A673 (cell line): ENCODE data around the gene NT5C2. TPM values are rescaled to one million over a fixed set of nuclear protein-coding genes. Genes with fewer than 3 reads are reported as not detected.
"Not testable (repeated sequence)": the region's sequence is repeated elsewhere in the genome, so short reads cannot be mapped to it uniquely, and the experiment has no call there.

Source experiments
- BruUV-seq: library from RNA; stranded (reverse); fragments of 400-500 nt; replicated peaks from 2 replicates; lab custom pipeline; 2021; lab: Mats Ljungman, UMichigan
- CTCF ChIA-PET: fragments of 300-600 bp; sonication (Branson Sonifier 250); formaldehyde crosslinking; loops from one replicate; lab custom pipeline; 2022; ENCODE audit warnings: antibody characterized with exemption; lab: Charles Lee
- POLR2A ChIA-PET: fragments of 300-600 bp; sonication (Branson Sonifier 250); formaldehyde crosslinking; loops from one replicate; lab custom pipeline; 2022; ENCODE audit warnings: antibody characterized with exemption; ENCODE audit not compliant: low non-redundant PET; lab: Charles Lee
- DNase-seq: peaks from one replicate; pipeline ENCODE4 v3.0.0-alpha.2; 2015; ENCODE audit warnings: low spot score
- H3K27ac ChIP-seq: fragments of 200-600 bp; sonication (generic); 2 replicates; pipeline ENCODE4 v1.5.1; 2016; ENCODE audit warnings: mixed run types, low read depth, mild to moderate bottlenecking, mixed read lengths, antibody characterized with exemption, low read length; ENCODE audit not compliant: poor library complexity, severe bottlenecking
- H3K27me3 ChIP-seq: fragments of 200-600 bp; sonication (generic); replicated peaks from 2 replicates; pipeline ENCODE4 v1.6.1; 2017; ENCODE audit warnings: mixed run types, low read depth, mild to moderate bottlenecking, mixed read lengths, antibody characterized with exemption, low read length; ENCODE audit not compliant: insufficient read depth, poor library complexity
- H3K36me3 ChIP-seq: fragments of 200-600 bp; sonication (generic); 2 replicates; pipeline ENCODE4 v1.6.1; 2016; ENCODE audit warnings: mixed run types, mild to moderate bottlenecking, mixed read lengths, antibody characterized with exemption, low read length; ENCODE audit not compliant: insufficient read depth, poor library complexity, severe bottlenecking
- H3K4me1 ChIP-seq: fragments of 200-600 bp; sonication (generic); 2 replicates; pipeline ENCODE4 v1.6.1; 2017; ENCODE audit warnings: mixed run types, mild to moderate bottlenecking, mixed read lengths, antibody characterized with exemption, low read length; ENCODE audit not compliant: insufficient read depth, poor library complexity, severe bottlenecking
- H3K4me3 ChIP-seq: fragments of 200-600 bp; sonication (generic); 2 replicates; pipeline ENCODE4 v1.5.1; 2016; ENCODE audit warnings: low read depth, mixed run types, mild to moderate bottlenecking, mixed read lengths, low read length; ENCODE audit not compliant: poor library complexity, severe bottlenecking
- H3K9me3 ChIP-seq: fragments of 200-600 bp; sonication (generic); 2 replicates; pipeline ENCODE4 v1.6.1; 2016; ENCODE audit warnings: mixed run types, low read depth, mild to moderate bottlenecking, mixed read lengths, antibody characterized with exemption, low read length; ENCODE audit not compliant: poor library complexity, severe bottlenecking
- EZH2 ChIP-seq: fragments of 200-600 bp; sonication (generic); IDR thresholded peaks from 2 replicates; pipeline ENCODE4 v1.6.1; 2017; ENCODE audit warnings: borderline replicate concordance, low read depth, mild to moderate bottlenecking, mixed read lengths, antibody characterized with exemption, low read length; ENCODE audit not compliant: poor library complexity, severe bottlenecking
- intact Hi-C: fragments of 100-400 bp; cut with micrococcal nuclease; formaldehyde crosslinking; loops from one replicate; pipeline ENCODE4 v1.10.0; 2022; ENCODE audit not compliant: unreplicated experiment
- total RNA-seq: library from RNA; stranded (reverse); gene quantifications from 2 replicates; pipeline ENCODE4 v1.2.3, GENCODE V29; 2021
- TF ChIP-seq, protein P1 (sequence below): fragments of 300-800, 200-600 bp; sonication (generic); conservative IDR thresholded peaks from 2 replicates; pipeline ENCODE4 v1.5.1; 2017; ENCODE audit warnings: low read depth, mild to moderate bottlenecking, antibody characterized with exemption, low read length, moderate library complexity, mixed read lengths

Gene NT5C2
- total RNA-seq, 1 experiment from 2014 or later: 61.8 TPM

- no peaks in the 10 kb centered on the region for H3K4me1 ChIP-seq
- H3K4me3 ChIP-seq: no peak overlapping the region
- CTCF ChIA-PET: no interaction called here
- intact Hi-C loops: no loop called here
- H3K36me3 ChIP-seq: no peaks in the 10 kb centered on the region
- no peak for DNase-seq
- H3K27me3 ChIP-seq: no peaks in the 10 kb centered on the region
- TF ChIP-seq, protein P1, sequence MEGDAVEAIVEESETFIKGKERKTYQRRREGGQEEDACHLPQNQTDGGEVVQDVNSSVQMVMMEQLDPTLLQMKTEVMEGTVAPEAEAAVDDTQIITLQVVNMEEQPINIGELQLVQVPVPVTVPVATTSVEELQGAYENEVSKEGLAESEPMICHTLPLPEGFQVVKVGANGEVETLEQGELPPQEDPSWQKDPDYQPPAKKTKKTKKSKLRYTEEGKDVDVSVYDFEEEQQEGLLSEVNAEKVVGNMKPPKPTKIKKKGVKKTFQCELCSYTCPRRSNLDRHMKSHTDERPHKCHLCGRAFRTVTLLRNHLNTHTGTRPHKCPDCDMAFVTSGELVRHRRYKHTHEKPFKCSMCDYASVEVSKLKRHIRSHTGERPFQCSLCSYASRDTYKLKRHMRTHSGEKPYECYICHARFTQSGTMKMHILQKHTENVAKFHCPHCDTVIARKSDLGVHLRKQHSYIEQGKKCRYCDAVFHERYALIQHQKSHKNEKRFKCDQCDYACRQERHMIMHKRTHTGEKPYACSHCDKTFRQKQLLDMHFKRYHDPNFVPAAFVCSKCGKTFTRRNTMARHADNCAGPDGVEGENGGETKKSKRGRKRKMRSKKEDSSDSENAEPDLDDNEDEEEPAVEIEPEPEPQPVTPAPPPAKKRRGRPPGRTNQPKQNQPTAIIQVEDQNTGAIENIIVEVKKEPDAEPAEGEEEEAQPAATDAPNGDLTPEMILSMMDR: no peak
- H3K9me3 ChIP-seq: no peaks in the 10 kb centered on the region
- BruUV-seq: no TSS peak
- no peak overlapping the region for H3K27ac ChIP-seq
- POLR2A ChIA-PET: no interaction called here
These were observed 31.1 kb upstream of the NT5C2 start for GRCh38 chr10:103224133-103224532.

DNA sequence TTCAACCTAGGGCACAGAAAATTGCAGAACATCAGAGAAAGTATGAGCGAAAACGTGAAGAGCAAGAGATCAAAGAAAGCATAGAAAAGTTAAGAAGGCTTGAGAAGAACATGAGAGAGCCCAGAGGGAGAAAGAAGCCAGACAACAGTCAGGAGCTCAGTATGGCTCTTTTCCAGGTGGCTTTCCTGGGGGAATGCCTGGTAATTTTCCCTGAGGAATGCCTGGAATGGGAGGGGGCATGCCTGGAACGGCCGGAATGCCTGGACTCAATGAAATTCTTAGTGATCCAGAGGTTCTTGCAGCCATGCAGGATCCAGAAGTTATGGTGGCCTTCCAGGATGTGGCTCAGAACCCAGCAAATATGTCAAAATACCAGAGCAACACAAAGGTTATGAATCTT is 23.3 kb upstream of the NT5C2 start:
- CTCF ChIA-PET, H3K27ac ChIP-seq, BruUV-seq, H3K36me3 ChIP-seq, H3K4me1 ChIP-seq, H3K9me3 ChIP-seq, DNase-seq, intact Hi-C loops, H3K4me3 ChIP-seq, H3K27me3 ChIP-seq, POLR2A ChIA-PET: not testable (repeated sequence)

DNA sequence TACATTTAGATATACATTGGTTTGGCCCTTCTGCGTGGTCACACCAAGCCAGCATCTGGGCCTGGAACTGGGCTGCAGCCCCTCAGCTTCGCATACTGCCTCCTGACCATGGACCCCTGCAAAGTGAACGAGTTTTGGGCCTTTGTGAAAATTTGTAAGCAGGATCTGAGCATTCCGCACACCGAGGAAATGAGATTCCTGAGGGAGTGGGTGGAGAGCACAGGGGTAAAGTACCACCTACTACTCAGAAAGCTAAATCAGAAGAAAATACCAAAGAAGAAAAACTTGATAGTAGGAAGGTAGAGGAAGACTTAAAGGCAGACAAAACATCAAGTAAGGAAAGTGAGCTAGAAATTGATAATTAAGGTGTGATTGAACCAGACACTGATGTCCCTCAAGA is 22.5 kb upstream of the NT5C2 start:
- ChIA-PET POLR2A (no interaction called here), CTCF (no interaction called here)
- no peak for DNase-seq
- Histone ChIP-seq H3K4me1 (no peaks in the 10 kb centered on the region), H3K27me3 (no peaks in the 10 kb centered on the region), H3K36me3 (no peaks in the 10 kb centered on the region), H3K9me3 (no peaks in the 10 kb centered on the region), H3K27ac (no peak overlapping the region), H3K4me3 (no peak overlapping the region)
- intact Hi-C loops: no loop called here
- BruUV-seq: no TSS peak
- TF ChIP-seq, protein P1: no peak
- no peak for TF ChIP-seq EZH2

- CTCF ChIA-PET, H3K4me3 ChIP-seq, H3K4me1 ChIP-seq, intact Hi-C loops, H3K36me3 ChIP-seq, H3K9me3 ChIP-seq, POLR2A ChIA-PET, DNase-seq, H3K27ac ChIP-seq, H3K27me3 ChIP-seq, BruUV-seq: not testable (repeated sequence)
These were observed 17.2 kb upstream of the NT5C2 start for GRCh38 chr10:103210262-103210661.

- intact Hi-C loops, DNase-seq, POLR2A ChIA-PET, H3K36me3 ChIP-seq, H3K4me1 ChIP-seq, H3K27me3 ChIP-seq, H3K4me3 ChIP-seq, H3K27ac ChIP-seq, H3K9me3 ChIP-seq, BruUV-seq, CTCF ChIA-PET: not testable (repeated sequence)
These were observed 14.6 kb upstream of the NT5C2 start for GRCh38 chr10:103207643-103208042.
